Adrenal gland (tissue), 5 donors: ENCODE data around the gene LMAN2.

Experiments used
- POLR2A ChIP-seq, 2 donors: fragments of 450-650 bp; IDR thresholded peaks; one replicate each; pipeline ENCODE4 v1.6.1; 2017; ENCODE audit warnings: antibody characterized with exemption in 2 of 2, mild to moderate bottlenecking in 2 of 2, moderate library complexity in 1 of 2
- TF ChIP-seq, protein P1 (sequence below), 6 experiments: fragments of 450-650 bp in 4 of 6; fragments of 200-600 bp in 2 of 6; sonication (generic) in 1 of 6; IDR thresholded peaks; 1 replicate in 5 of 6; 2 replicates in 1 of 6; pipeline versions ENCODE4 v1.5.1 to v1.8.0; 2016 to 2021; ENCODE audit warnings: antibody characterized with exemption in 6 of 6, mild to moderate bottlenecking in 2 of 6, moderate library complexity in 1 of 6
- donor health status: DM: no; HTN: no; CAD: no.

DNA sequence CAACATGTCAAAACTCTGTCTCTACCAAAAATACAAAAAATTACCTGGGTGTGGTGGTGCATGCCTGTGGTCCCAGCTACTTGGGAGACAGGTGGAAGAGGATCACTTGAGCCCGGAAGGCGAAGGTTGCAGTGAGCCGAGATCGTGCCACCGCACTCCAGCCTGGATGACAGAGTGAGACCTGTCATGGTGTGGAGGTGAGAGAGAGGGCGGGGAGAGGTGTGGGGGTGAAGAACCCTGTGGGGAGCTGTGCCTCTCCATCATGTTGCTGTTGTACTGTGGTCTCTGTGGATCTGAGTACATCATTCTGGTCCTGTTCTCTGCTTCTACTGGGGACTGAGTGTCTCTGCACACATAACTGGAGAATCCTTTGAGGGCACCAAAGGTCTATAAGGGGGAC, 21.4 kb upstream of the LMAN2 start:
- TF ChIP-seq, protein P1, sequence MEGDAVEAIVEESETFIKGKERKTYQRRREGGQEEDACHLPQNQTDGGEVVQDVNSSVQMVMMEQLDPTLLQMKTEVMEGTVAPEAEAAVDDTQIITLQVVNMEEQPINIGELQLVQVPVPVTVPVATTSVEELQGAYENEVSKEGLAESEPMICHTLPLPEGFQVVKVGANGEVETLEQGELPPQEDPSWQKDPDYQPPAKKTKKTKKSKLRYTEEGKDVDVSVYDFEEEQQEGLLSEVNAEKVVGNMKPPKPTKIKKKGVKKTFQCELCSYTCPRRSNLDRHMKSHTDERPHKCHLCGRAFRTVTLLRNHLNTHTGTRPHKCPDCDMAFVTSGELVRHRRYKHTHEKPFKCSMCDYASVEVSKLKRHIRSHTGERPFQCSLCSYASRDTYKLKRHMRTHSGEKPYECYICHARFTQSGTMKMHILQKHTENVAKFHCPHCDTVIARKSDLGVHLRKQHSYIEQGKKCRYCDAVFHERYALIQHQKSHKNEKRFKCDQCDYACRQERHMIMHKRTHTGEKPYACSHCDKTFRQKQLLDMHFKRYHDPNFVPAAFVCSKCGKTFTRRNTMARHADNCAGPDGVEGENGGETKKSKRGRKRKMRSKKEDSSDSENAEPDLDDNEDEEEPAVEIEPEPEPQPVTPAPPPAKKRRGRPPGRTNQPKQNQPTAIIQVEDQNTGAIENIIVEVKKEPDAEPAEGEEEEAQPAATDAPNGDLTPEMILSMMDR (IDR thresholded peaks at IDR 0.05) = no peak
- TF ChIP-seq POLR2A (IDR thresholded peaks at IDR 0.05) = no peak
